ENCODE results near the gene MINDY1.

- no peak for TF ChIP-seq CTCF (IDR thresholded peaks at IDR 0.05; ENCODE audit: poor library complexity, severe bottlenecking)
- TF ChIP-seq EZH2 (IDR thresholded peaks at IDR 0.05; ENCODE audit: borderline replicate concordance, insufficient read depth, low read length, poor library complexity, severe bottlenecking) = no peak
- no peak for TF ChIP-seq SMC3 (conservative IDR thresholded peaks at IDR 0.05; ENCODE audit: poor library complexity)
- no peak for TF ChIP-seq POLR2AphosphoS5 (IDR thresholded peaks at IDR 0.05)
- no peak for TF ChIP-seq MXI1 (conservative IDR thresholded peaks at IDR 0.05; ENCODE audit: poor library complexity, severe bottlenecking)
- TF ChIP-seq, protein P1, sequence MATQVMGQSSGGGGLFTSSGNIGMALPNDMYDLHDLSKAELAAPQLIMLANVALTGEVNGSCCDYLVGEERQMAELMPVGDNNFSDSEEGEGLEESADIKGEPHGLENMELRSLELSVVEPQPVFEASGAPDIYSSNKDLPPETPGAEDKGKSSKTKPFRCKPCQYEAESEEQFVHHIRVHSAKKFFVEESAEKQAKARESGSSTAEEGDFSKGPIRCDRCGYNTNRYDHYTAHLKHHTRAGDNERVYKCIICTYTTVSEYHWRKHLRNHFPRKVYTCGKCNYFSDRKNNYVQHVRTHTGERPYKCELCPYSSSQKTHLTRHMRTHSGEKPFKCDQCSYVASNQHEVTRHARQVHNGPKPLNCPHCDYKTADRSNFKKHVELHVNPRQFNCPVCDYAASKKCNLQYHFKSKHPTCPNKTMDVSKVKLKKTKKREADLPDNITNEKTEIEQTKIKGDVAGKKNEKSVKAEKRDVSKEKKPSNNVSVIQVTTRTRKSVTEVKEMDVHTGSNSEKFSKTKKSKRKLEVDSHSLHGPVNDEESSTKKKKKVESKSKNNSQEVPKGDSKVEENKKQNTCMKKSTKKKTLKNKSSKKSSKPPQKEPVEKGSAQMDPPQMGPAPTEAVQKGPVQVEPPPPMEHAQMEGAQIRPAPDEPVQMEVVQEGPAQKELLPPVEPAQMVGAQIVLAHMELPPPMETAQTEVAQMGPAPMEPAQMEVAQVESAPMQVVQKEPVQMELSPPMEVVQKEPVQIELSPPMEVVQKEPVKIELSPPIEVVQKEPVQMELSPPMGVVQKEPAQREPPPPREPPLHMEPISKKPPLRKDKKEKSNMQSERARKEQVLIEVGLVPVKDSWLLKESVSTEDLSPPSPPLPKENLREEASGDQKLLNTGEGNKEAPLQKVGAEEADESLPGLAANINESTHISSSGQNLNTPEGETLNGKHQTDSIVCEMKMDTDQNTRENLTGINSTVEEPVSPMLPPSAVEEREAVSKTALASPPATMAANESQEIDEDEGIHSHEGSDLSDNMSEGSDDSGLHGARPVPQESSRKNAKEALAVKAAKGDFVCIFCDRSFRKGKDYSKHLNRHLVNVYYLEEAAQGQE (IDR thresholded peaks at IDR 0.05; ENCODE audit: borderline replicate concordance) = no peak
- TF ChIP-seq RAD21 (conservative IDR thresholded peaks at IDR 0.05) = no peak
- TF ChIP-seq TAF1 (IDR thresholded peaks at IDR 0.05; ENCODE audit: low read depth) = no peak
- no peak for TF ChIP-seq EP300 (conservative IDR thresholded peaks at IDR 0.05; ENCODE audit: poor library complexity, severe bottlenecking)
Observed at GRCh38 chr1:151000408-151000807, 6.3 kb downstream of the MINDY1 start.
